GM19452 (cell line): ENCODE results near the gene KDM5B.
"Not testable (repeated sequence)": the region's sequence is repeated elsewhere in the genome, so short reads cannot be mapped to it uniquely, and the experiment has no call there.

ENCODE experiments used
- ATAC-seq: cut with Tn5 transposase; IDR thresholded peaks from one replicate; pipeline ENCODE4 v1.9.1; 2021; ENCODE audit not compliant: unreplicated experiment

The KDM5B gene

GRCh38 chr1:202794051-202794740, 14.0 kb downstream of the KDM5B start:
- no peak for ATAC-seq

- ATAC-seq, result no peak
These were observed 17.0 kb downstream of the KDM5B start for GRCh38 chr1:202791077-202791747.

GRCh38 chr1:202788800-202789199, 19.4 kb downstream of the KDM5B start:
- ATAC-seq, result no peak

GRCh38 chr1:202786804-202787203, 21.4 kb downstream of the KDM5B start:
- no peak for ATAC-seq

GRCh38 chr1:202781180-202781579, 27.0 kb downstream of the KDM5B start:
- ATAC-seq, result no peak

GRCh38 chr1:202770135-202770534, 38.1 kb downstream of the KDM5B start:
- no peak for ATAC-seq

GRCh38 chr1:202765721-202766120, 42.5 kb downstream of the KDM5B start:
- no peak for ATAC-seq

- no peak for ATAC-seq
These were observed 46.2 kb downstream of the KDM5B start for GRCh38 chr1:202762019-202762418.

- ATAC-seq, result no peak
These were observed 47.6 kb downstream of the KDM5B start for GRCh38 chr1:202760589-202760988.

- no peak for ATAC-seq
These were observed 51.8 kb downstream of the KDM5B start for GRCh38 chr1:202756391-202756790.

GRCh38 chr1:202754293-202754692, 53.9 kb downstream of the KDM5B start:
- ATAC-seq, result no peak

GRCh38 chr1:202752774-202753173, 55.4 kb downstream of the KDM5B start:
- no peak for ATAC-seq

GRCh38 chr1:202750761-202751160, 57.5 kb downstream of the KDM5B start:
- ATAC-seq, result no peak

- ATAC-seq, result no peak
These were observed 58.2 kb downstream of the KDM5B start for GRCh38 chr1:202750024-202750423.

- no peak for ATAC-seq
These were observed 62.8 kb downstream of the KDM5B start for GRCh38 chr1:202745323-202745888.

GRCh38 chr1:202744770-202745169, 63.5 kb downstream of the KDM5B start:
- ATAC-seq, result not testable (repeated sequence)

GRCh38 chr1:202742496-202742895, 65.7 kb downstream of the KDM5B start:
- ATAC-seq, result no peak

- ATAC-seq, result no peak
These were observed 75.0 kb downstream of the KDM5B start for GRCh38 chr1:202733251-202733650.

- ATAC-seq, result no peak
These were observed 79.3 kb downstream of the KDM5B start for GRCh38 chr1:202728951-202729350.

GRCh38 chr1:202725526-202725925, 82.7 kb downstream of the KDM5B start:
- no peak for ATAC-seq

- no peak for ATAC-seq
These were observed 84.5 kb downstream of the KDM5B start for GRCh38 chr1:202723708-202724107.

GRCh38 chr1:202723046-202723445, 85.2 kb downstream of the KDM5B start:
- not testable (repeated sequence) for ATAC-seq
